HEK293 (cell line): Measurements from ENCODE around the gene SACS.

Source experiments
- CTCF ChIA-PET: fragments of 350-600 bp; formaldehyde crosslinking; extraction: SDS; loops from one replicate; lab custom pipeline; 2021; ENCODE audit warnings: antibody characterized with exemption; lab: Yijun Ruan, JAX
- POLR2A ChIA-PET: fragments of 300-600 bp; formaldehyde crosslinking; extraction: SDS; loops from one replicate; lab custom pipeline; 2020; ENCODE audit warnings: antibody characterized with exemption, inconsistent platforms; lab: Yijun Ruan, JAX
- H3K27ac ChIP-seq: fragments of 200-500 bp; sonication (Bioruptor generic); 2 replicates; pipeline ENCODE4 v1.5.1; 2014; ENCODE audit warnings: low read depth, low read length, control low read depth, inconsistent platforms; ENCODE audit errors: extremely low read depth
- H3K36me3 ChIP-seq, 2 experiments: fragments of 200-500 bp in 1 of 2; sonication (Bioruptor generic) in 1 of 2; 1 replicate in 1 of 2; 2 replicates in 1 of 2; pipeline ENCODE4 v1.5.1; 2014 to 2017; ENCODE audit warnings: inconsistent platforms in 2 of 2, low read length in 2 of 2; ENCODE audit not compliant: control insufficient read depth in 2 of 2, insufficient read depth in 1 of 2
- H3K4me1 ChIP-seq: fragments of 200-500 bp; sonication (Bioruptor generic); 2 replicates; pipeline ENCODE4 v1.5.1; 2014; ENCODE audit warnings: mild to moderate bottlenecking, low read length, inconsistent platforms; ENCODE audit not compliant: control insufficient read depth, insufficient read depth
- H3K4me3 ChIP-seq: 2 replicates; pipeline ENCODE4 v1.5.1; 2011; ENCODE audit warnings: low read depth, mild to moderate bottlenecking, control low read depth, low read length, moderate library complexity
- H3K9me3 ChIP-seq: fragments of 200-500 bp; sonication (Bioruptor generic); 2 replicates; pipeline ENCODE4 v1.5.1; 2014; ENCODE audit warnings: low read depth, low read length, inconsistent platforms; ENCODE audit not compliant: control insufficient read depth, insufficient read depth
- GLIS1 ChIP-seq: fragments of 450-650 bp; formaldehyde crosslinking; IDR thresholded peaks from 2 replicates; pipeline ENCODE4 v1.5.1; 2016; ENCODE audit warnings: missing biosample characterization, missing genetic modification characterization
- HOXC10 ChIP-seq: sonication (generic); formaldehyde crosslinking; IDR thresholded peaks from 2 replicates; pipeline ENCODE4 v1.8.1; 2023; ENCODE audit warnings: mild to moderate bottlenecking, missing genetic modification reagents
- ZFP69B ChIP-seq: fragments of 450-650 bp; formaldehyde crosslinking; IDR thresholded peaks from 2 replicates; pipeline ENCODE4 v1.5.1; 2016; ENCODE audit warnings: missing biosample characterization, missing genetic modification characterization
- ZNF146 ChIP-seq: fragments of 450-650 bp; formaldehyde crosslinking; IDR thresholded peaks from 2 replicates; pipeline ENCODE4 v1.5.1; 2016; ENCODE audit warnings: missing biosample characterization, missing genetic modification characterization
- ZNF155 ChIP-seq: fragments of 450-650 bp; formaldehyde crosslinking; IDR thresholded peaks from 2 replicates; pipeline ENCODE4 v1.5.1; 2016; ENCODE audit warnings: missing biosample characterization, missing genetic modification characterization
- ZNF169 ChIP-seq: fragments of 450-650 bp; formaldehyde crosslinking; IDR thresholded peaks from 2 replicates; pipeline ENCODE4 v1.5.1; 2016; ENCODE audit warnings: missing biosample characterization, missing genetic modification characterization
- ZNF223 ChIP-seq: fragments of 450-650 bp; formaldehyde crosslinking; IDR thresholded peaks from 2 replicates; pipeline ENCODE4 v1.5.1; 2016; ENCODE audit warnings: missing biosample characterization, missing genetic modification characterization
- ZNF248 ChIP-seq: fragments of 450-650 bp; formaldehyde crosslinking; IDR thresholded peaks from 2 replicates; pipeline ENCODE4 v1.5.1; 2017; ENCODE audit warnings: missing biosample characterization, missing genetic modification characterization
- ZNF501 ChIP-seq: fragments of 450-650 bp; formaldehyde crosslinking; IDR thresholded peaks from 2 replicates; pipeline ENCODE4 v1.5.1; 2016; ENCODE audit warnings: missing biosample characterization, missing genetic modification characterization
- ZNF521 ChIP-seq: fragments of 450-650 bp; formaldehyde crosslinking; IDR thresholded peaks from 2 replicates; pipeline ENCODE4 v1.5.1; 2017; ENCODE audit warnings: missing biosample characterization, mild to moderate bottlenecking, missing genetic modification characterization
- ZNF571 ChIP-seq: fragments of 450-650 bp; formaldehyde crosslinking; IDR thresholded peaks from 2 replicates; pipeline ENCODE4 v1.5.0; 2017; ENCODE audit warnings: missing biosample characterization, missing genetic modification characterization
- ZNF600 ChIP-seq: fragments of 450-650 bp; formaldehyde crosslinking; IDR thresholded peaks from 2 replicates; pipeline ENCODE4 v1.5.1; 2016; ENCODE audit warnings: missing biosample characterization, missing genetic modification characterization
- ZNF629 ChIP-seq: fragments of 450-650 bp; formaldehyde crosslinking; IDR thresholded peaks from 2 replicates; pipeline ENCODE4 v1.5.1; 2017; ENCODE audit warnings: missing biosample characterization, missing genetic modification characterization
- ZNF776 ChIP-seq: fragments of 450-650 bp; formaldehyde crosslinking; IDR thresholded peaks from 2 replicates; pipeline ENCODE4 v1.5.0; 2017; ENCODE audit warnings: missing biosample characterization, missing genetic modification characterization, borderline replicate concordance
- ZNF792 ChIP-seq: fragments of 450-650 bp; formaldehyde crosslinking; IDR thresholded peaks from 2 replicates; pipeline ENCODE4 v1.5.1; 2016; ENCODE audit warnings: missing biosample characterization, missing genetic modification characterization
- ZNF837 ChIP-seq: fragments of 450-650 bp; formaldehyde crosslinking; IDR thresholded peaks from 2 replicates; pipeline ENCODE4 v1.5.1; 2016; ENCODE audit warnings: missing biosample characterization, missing genetic modification characterization
- ZSCAN30 ChIP-seq: fragments of 450-650 bp; IDR thresholded peaks from 2 replicates; pipeline ENCODE4 v1.5.1; 2018; ENCODE audit warnings: missing biosample characterization, mild to moderate bottlenecking, missing genetic modification characterization, moderate library complexity
- TF ChIP-seq, protein P1 (sequence below): fragments of 450-650 bp; formaldehyde crosslinking; IDR thresholded peaks from 2 replicates; pipeline ENCODE4 v1.5.1; 2016; ENCODE audit warnings: missing biosample characterization, missing genetic modification characterization
- TF ChIP-seq, protein P2 (sequence below): fragments of 450-650 bp; formaldehyde crosslinking; IDR thresholded peaks from 2 replicates; pipeline ENCODE4 v1.5.0; 2017; ENCODE audit warnings: missing biosample characterization, missing genetic modification characterization, borderline replicate concordance
- TF ChIP-seq, protein P3 (sequence below): fragments of 450-650 bp; formaldehyde crosslinking; IDR thresholded peaks from 2 replicates; pipeline ENCODE4 v1.5.1; 2017; ENCODE audit warnings: missing biosample characterization, missing genetic modification characterization
- TF ChIP-seq, protein P4 (sequence below): fragments of 450-650 bp; formaldehyde crosslinking; IDR thresholded peaks from 2 replicates; pipeline ENCODE4 v1.5.1; 2016; ENCODE audit warnings: missing biosample characterization, missing genetic modification characterization
- TF ChIP-seq, protein P5 (sequence below): fragments of 450-650 bp; formaldehyde crosslinking; IDR thresholded peaks from 2 replicates; pipeline ENCODE4 v1.5.1; 2017; ENCODE audit warnings: missing biosample characterization, missing genetic modification characterization
- TF ChIP-seq, protein P6 (sequence below): fragments of 450-650 bp; formaldehyde crosslinking; IDR thresholded peaks from 2 replicates; pipeline ENCODE4 v1.5.1; 2016; ENCODE audit warnings: missing biosample characterization, missing genetic modification characterization
- TF ChIP-seq, protein P7 (sequence below): fragments of 450-650 bp; formaldehyde crosslinking; IDR thresholded peaks from 2 replicates; pipeline ENCODE4 v1.5.1; 2017; ENCODE audit warnings: missing biosample characterization, missing genetic modification characterization

Gene SACS

DNA sequence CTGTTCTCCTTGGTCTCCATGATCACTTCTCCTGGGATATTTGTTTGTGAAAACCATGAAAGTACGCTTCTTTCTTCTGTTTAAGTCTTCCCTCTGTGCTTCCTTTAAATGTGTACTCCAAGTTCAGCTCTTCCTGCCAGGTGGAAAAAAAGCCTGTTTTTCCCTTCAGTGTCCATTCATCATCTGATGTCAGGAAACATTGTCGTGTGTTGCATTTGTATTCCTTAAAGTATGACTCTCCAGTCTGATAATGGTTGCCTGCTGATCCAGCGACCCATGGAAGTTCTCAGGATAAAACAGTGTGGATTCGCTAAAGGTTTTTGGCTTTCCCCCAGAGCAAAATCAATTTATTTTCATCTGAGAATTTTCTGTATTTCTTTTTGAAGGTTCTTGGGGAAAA is 22.3 kb downstream of the SACS start (continued):
- TF ChIP-seq, protein P1, sequence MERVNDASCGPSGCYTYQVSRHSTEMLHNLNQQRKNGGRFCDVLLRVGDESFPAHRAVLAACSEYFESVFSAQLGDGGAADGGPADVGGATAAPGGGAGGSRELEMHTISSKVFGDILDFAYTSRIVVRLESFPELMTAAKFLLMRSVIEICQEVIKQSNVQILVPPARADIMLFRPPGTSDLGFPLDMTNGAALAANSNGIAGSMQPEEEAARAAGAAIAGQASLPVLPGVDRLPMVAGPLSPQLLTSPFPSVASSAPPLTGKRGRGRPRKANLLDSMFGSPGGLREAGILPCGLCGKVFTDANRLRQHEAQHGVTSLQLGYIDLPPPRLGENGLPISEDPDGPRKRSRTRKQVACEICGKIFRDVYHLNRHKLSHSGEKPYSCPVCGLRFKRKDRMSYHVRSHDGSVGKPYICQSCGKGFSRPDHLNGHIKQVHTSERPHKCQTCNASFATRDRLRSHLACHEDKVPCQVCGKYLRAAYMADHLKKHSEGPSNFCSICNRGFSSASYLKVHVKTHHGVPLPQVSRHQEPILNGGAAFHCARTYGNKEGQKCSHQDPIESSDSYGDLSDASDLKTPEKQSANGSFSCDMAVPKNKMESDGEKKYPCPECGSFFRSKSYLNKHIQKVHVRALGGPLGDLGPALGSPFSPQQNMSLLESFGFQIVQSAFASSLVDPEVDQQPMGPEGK (tag by site-specific recombination) = no peak
- TF ChIP-seq ZNF776 (no peak), ZSCAN30 (no peak), ZNF223 (tag by site-specific recombination) (no peak), ZFP69B (tag by site-specific recombination) (no peak), ZNF837 (tag by site-specific recombination) (no peak)
- TF ChIP-seq, protein P2, sequence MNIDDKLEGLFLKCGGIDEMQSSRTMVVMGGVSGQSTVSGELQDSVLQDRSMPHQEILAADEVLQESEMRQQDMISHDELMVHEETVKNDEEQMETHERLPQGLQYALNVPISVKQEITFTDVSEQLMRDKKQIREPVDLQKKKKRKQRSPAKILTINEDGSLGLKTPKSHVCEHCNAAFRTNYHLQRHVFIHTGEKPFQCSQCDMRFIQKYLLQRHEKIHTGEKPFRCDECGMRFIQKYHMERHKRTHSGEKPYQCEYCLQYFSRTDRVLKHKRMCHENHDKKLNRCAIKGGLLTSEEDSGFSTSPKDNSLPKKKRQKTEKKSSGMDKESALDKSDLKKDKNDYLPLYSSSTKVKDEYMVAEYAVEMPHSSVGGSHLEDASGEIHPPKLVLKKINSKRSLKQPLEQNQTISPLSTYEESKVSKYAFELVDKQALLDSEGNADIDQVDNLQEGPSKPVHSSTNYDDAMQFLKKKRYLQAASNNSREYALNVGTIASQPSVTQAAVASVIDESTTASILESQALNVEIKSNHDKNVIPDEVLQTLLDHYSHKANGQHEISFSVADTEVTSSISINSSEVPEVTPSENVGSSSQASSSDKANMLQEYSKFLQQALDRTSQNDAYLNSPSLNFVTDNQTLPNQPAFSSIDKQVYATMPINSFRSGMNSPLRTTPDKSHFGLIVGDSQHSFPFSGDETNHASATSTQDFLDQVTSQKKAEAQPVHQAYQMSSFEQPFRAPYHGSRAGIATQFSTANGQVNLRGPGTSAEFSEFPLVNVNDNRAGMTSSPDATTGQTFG (tag by site-specific recombination) = no peak
- TF ChIP-seq, protein P3, sequence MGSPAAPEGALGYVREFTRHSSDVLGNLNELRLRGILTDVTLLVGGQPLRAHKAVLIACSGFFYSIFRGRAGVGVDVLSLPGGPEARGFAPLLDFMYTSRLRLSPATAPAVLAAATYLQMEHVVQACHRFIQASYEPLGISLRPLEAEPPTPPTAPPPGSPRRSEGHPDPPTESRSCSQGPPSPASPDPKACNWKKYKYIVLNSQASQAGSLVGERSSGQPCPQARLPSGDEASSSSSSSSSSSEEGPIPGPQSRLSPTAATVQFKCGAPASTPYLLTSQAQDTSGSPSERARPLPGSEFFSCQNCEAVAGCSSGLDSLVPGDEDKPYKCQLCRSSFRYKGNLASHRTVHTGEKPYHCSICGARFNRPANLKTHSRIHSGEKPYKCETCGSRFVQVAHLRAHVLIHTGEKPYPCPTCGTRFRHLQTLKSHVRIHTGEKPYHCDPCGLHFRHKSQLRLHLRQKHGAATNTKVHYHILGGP (tag by site-specific recombination) = no peak
- TF ChIP-seq, protein P4, sequence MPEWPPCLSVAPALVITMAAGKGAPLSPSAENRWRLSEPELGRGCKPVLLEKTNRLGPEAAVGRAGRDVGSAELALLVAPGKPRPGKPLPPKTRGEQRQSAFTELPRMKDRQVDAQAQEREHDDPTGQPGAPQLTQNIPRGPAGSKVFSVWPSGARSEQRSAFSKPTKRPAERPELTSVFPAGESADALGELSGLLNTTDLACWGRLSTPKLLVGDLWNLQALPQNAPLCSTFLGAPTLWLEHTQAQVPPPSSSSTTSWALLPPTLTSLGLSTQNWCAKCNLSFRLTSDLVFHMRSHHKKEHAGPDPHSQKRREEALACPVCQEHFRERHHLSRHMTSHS (tag by site-specific recombination) = no peak

DNA sequence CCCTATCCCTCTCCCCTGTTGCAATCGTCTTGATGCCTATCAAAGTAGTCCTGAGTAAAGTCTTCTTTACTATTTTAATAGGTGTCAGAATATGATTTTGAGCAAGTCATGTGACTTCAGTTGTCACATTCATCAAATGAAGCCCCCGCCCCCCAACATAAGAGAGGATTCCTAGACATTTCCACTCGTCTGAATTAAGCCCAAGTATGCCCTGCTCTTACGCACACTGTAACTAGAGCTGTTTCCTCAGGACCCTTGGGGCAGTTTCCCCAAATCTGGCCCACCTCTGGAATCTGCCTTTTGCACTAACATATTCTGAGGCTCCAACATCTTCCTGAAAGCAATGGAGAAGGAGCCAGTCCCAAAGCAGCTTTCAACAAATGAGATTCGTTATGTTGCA is 25.5 kb downstream of the SACS start:
- H3K27ac ChIP-seq = no peak overlapping the region
- no peaks in the 10 kb centered on the region for H3K36me3 ChIP-seq
- no peaks in the 10 kb centered on the region for H3K4me1 ChIP-seq
- POLR2A ChIA-PET = no interaction called here
- CTCF ChIA-PET = interaction anchor here (0.6 to 0.9 kb wide), 2 partner anchors 25 to 454 kb away, joined by 3 to 4 read pairs; partner anchors contain the start of gene SACS
- H3K9me3 ChIP-seq = no peaks in the 10 kb centered on the region
- no peak overlapping the region for H3K4me3 ChIP-seq
- no peak for TF ChIP-seq ZNF571 (tag by site-specific recombination)
- no peak for TF ChIP-seq ZNF501 (tag by site-specific recombination)
- no peak for TF ChIP-seq ZNF146
- TF ChIP-seq GLIS1 (tag by site-specific recombination) = no peak
- no peak for TF ChIP-seq ZNF248 (tag by site-specific recombination)
- no peak for TF ChIP-seq ZNF521
- no peak for TF ChIP-seq ZNF600 (tag by site-specific recombination)
- TF ChIP-seq HOXC10 (CRISPR knock-in tag) = no peak
- no peak for TF ChIP-seq ZNF792 (tag by site-specific recombination)
- no peak for TF ChIP-seq ZNF776
- TF ChIP-seq, protein P5, sequence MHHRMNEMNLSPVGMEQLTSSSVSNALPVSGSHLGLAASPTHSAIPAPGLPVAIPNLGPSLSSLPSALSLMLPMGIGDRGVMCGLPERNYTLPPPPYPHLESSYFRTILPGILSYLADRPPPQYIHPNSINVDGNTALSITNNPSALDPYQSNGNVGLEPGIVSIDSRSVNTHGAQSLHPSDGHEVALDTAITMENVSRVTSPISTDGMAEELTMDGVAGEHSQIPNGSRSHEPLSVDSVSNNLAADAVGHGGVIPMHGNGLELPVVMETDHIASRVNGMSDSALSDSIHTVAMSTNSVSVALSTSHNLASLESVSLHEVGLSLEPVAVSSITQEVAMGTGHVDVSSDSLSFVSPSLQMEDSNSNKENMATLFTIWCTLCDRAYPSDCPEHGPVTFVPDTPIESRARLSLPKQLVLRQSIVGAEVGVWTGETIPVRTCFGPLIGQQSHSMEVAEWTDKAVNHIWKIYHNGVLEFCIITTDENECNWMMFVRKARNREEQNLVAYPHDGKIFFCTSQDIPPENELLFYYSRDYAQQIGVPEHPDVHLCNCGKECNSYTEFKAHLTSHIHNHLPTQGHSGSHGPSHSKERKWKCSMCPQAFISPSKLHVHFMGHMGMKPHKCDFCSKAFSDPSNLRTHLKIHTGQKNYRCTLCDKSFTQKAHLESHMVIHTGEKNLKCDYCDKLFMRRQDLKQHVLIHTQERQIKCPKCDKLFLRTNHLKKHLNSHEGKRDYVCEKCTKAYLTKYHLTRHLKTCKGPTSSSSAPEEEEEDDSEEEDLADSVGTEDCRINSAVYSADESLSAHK (tag by site-specific recombination) = no peak
- no peak for TF ChIP-seq ZNF169 (tag by site-specific recombination)
- TF ChIP-seq, protein P6, sequence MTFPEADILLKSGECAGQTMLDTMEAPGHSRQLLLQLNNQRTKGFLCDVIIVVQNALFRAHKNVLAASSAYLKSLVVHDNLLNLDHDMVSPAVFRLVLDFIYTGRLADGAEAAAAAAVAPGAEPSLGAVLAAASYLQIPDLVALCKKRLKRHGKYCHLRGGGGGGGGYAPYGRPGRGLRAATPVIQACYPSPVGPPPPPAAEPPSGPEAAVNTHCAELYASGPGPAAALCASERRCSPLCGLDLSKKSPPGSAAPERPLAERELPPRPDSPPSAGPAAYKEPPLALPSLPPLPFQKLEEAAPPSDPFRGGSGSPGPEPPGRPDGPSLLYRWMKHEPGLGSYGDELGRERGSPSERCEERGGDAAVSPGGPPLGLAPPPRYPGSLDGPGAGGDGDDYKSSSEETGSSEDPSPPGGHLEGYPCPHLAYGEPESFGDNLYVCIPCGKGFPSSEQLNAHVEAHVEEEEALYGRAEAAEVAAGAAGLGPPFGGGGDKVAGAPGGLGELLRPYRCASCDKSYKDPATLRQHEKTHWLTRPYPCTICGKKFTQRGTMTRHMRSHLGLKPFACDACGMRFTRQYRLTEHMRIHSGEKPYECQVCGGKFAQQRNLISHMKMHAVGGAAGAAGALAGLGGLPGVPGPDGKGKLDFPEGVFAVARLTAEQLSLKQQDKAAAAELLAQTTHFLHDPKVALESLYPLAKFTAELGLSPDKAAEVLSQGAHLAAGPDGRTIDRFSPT (tag by site-specific recombination) = no peak
- no peak for TF ChIP-seq ZNF155 (tag by site-specific recombination)
- no peak for TF ChIP-seq ZNF629
- TF ChIP-seq, protein P7, sequence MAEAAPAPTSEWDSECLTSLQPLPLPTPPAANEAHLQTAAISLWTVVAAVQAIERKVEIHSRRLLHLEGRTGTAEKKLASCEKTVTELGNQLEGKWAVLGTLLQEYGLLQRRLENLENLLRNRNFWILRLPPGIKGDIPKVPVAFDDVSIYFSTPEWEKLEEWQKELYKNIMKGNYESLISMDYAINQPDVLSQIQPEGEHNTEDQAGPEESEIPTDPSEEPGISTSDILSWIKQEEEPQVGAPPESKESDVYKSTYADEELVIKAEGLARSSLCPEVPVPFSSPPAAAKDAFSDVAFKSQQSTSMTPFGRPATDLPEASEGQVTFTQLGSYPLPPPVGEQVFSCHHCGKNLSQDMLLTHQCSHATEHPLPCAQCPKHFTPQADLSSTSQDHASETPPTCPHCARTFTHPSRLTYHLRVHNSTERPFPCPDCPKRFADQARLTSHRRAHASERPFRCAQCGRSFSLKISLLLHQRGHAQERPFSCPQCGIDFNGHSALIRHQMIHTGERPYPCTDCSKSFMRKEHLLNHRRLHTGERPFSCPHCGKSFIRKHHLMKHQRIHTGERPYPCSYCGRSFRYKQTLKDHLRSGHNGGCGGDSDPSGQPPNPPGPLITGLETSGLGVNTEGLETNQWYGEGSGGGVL (tag by site-specific recombination) = no peak
